Measurements from ENCODE around the gene CASZ1. TPM values are rescaled to one million over a fixed set of nuclear protein-coding genes. Genes with fewer than 3 reads are reported as not detected.

The CASZ1 gene
- total RNA-seq, 4 donors from 2014 or later = 5.2 to 38.5 (median 18.7) TPM

DNA sequence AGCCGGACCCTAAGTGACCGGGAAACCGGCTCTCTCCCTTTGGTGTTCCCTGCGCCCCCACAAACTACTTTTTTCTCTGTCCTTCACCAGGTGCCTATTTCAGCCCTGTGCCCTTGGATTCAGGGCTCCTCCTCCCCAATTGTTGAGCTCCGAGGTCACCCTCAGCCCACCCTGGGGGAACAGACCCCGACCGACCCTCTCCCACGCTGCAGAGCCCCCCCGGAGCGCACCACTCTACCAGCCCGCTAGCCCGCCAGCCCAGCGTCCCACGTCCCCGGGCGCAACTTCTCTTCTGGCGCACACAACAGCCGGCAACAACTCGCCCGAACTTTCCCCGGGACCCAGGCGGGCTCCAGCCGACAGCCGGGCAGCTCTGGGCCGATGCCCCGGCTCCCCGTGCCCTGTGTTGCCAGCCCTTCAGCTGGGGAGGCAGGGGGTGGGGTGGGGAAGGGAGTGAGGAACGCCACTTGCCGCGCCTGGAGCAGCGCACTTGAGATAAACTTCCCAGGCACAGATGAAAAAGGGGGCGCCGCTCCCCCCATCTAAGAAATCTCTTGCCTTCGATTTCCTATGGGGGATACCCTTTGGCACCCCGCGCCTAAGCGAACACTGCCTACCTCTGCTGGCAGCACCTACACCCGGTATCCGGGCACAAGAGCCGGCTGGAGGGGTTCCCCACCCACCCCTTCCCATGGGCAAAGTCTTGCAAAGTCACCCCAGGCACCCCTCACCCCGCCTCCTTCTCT, 997 bp downstream of the CASZ1 start:
- Histone ChIP-seq H3K36me3 (no peaks in the 10 kb centered on the region), H3K27me3 (no peaks in the 10 kb centered on the region), H3K4me1 (peaks cover 0 to 22% of the 10 kb centered on the region in 2 donors), H3K27ac (no peak overlapping the region), H3K9me3 (no peaks in the 10 kb centered on the region), H3K4me3 (replicated peaks in 1 of 3) (peak overlapping the region; percentile 0 to 55 (median 39))
- DNase-seq = peak; percentile 55 to 57
- no peak for TF ChIP-seq CTCF (IDR thresholded peaks at IDR 0.05)
- intact Hi-C loops (cut with DNase I) = loop anchor here (5.0 kb wide), 1 partner anchor 103 kb away; no protein-coding TSS in a partner anchor
- WGBS, 2 donors = 0 to 2% methylated on average over 25 to 40 of the region's 41 CpGs

GRCh38 chr1:10794724-10795275, 1.6 kb downstream of the CASZ1 start:
- Histone ChIP-seq H3K4me1 (peaks cover 0 to 22% of the 10 kb centered on the region in 2 donors), H3K36me3 (no peaks in the 10 kb centered on the region), H3K27me3 (no peaks in the 10 kb centered on the region), H3K27ac (no peak overlapping the region), H3K4me3 (replicated peaks in 1 of 3) (peak overlapping the region; percentile 0 to 55 (median 39)), H3K9me3 (no peaks in the 10 kb centered on the region)
- intact Hi-C loops (cut with DNase I) = loop anchor here (5.0 kb wide), 1 partner anchor 102 kb away; no protein-coding TSS in a partner anchor
- 0% methylated on average over 9 to 32 of the region's 58 CpGs for WGBS, 2 donors
- TF ChIP-seq POLR2A (IDR thresholded peaks at IDR 0.05) (no peak), CTCF (IDR thresholded peaks at IDR 0.05) (no peak)
- DNase-seq = peak; percentile 36 to 46

DNA sequence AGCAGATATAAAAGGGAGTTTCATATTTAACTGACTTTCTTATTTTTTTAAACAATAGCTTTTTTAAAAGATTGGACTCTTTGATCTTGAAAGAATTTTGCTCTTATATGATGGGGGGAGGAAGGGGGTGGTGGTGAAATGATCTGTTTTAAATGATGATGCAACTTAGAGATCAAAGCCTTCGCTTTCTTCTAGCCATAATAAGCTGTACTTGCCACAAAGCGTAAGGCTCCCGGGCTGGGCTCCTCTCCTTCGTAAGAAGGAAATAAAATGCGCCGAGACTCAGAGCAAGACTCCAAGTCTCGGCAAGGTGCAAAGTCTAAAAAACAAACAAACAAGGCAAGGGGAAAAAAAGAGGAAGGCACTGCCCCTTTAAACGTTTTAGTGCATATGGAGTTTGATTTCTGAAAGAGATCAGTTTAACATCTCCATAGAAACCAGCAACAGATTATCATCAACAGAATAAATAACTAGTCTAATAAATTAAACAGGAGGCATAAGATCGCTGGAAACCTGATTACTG, 3.3 kb downstream of the CASZ1 start:
- Histone ChIP-seq H3K4me1 (peaks cover 5 to 26% of the 10 kb centered on the region in 2 donors), H3K9me3 (no peaks in the 10 kb centered on the region), H3K4me3 (replicated peaks in 1 of 3) (no peak overlapping the region), H3K27ac (no peak overlapping the region), H3K27me3 (no peaks in the 10 kb centered on the region), H3K36me3 (no peaks in the 10 kb centered on the region)
- 17 to 28% methylated on average over 9 of the region's 9 CpGs for WGBS, 2 donors
- no peak for DNase-seq
- intact Hi-C loops (cut with DNase I) = no loop called here
- no peak for TF ChIP-seq POLR2A (IDR thresholded peaks at IDR 0.05)
- TF ChIP-seq CTCF (IDR thresholded peaks at IDR 0.05) = no peak

- H3K27me3 ChIP-seq = no peaks in the 10 kb centered on the region
- 67 to 80% methylated on average over 8 of the region's 8 CpGs for WGBS, 2 donors
- no peaks in the 10 kb centered on the region for H3K36me3 ChIP-seq
- no peaks in the 10 kb centered on the region for H3K9me3 ChIP-seq
- TF ChIP-seq POLR2A (IDR thresholded peaks at IDR 0.05) (no peak), CTCF (IDR thresholded peaks at IDR 0.05) (no peak)
- no peak overlapping the region for H3K4me3 ChIP-seq (replicated peaks in 1 of 3)
- DNase-seq = no peak
- intact Hi-C loops (cut with DNase I) = no loop called here
- peaks cover 5 to 19% of the 10 kb centered on the region in 2 donors for H3K4me1 ChIP-seq
- H3K27ac ChIP-seq = no peak overlapping the region
These were observed 5.1 kb downstream of the CASZ1 start for GRCh38 chr1:10791105-10791951.

Measured in thyroid gland (tissue), 4 donors.